OCI-LY3 (cell line): ENCODE results near the gene TTK.

ENCODE experiments used
- EZH2phosphoT487 ChIP-seq: fragments of 200-600 bp; shearing (Covaris generic); IDR thresholded peaks from 2 replicates; pipeline ENCODE4 v1.6.1; 2018; ENCODE audit warnings: antibody characterized with exemption, mixed run types, low read depth
- TF ChIP-seq, protein P1 (sequence below): fragments of 200-600, 300-600 bp; sonication (generic); IDR thresholded peaks from 2 replicates; pipeline ENCODE4 v1.5.1; 2014; ENCODE audit warnings: antibody characterized with exemption, low read length, low read depth

GRCh38 chr6:80015839-80016435, 11.5 kb downstream of the TTK start:
- TF ChIP-seq, protein P1, sequence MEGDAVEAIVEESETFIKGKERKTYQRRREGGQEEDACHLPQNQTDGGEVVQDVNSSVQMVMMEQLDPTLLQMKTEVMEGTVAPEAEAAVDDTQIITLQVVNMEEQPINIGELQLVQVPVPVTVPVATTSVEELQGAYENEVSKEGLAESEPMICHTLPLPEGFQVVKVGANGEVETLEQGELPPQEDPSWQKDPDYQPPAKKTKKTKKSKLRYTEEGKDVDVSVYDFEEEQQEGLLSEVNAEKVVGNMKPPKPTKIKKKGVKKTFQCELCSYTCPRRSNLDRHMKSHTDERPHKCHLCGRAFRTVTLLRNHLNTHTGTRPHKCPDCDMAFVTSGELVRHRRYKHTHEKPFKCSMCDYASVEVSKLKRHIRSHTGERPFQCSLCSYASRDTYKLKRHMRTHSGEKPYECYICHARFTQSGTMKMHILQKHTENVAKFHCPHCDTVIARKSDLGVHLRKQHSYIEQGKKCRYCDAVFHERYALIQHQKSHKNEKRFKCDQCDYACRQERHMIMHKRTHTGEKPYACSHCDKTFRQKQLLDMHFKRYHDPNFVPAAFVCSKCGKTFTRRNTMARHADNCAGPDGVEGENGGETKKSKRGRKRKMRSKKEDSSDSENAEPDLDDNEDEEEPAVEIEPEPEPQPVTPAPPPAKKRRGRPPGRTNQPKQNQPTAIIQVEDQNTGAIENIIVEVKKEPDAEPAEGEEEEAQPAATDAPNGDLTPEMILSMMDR: no peak
- TF ChIP-seq EZH2phosphoT487: no peak
